Heart left ventricle (tissue), 13 donors: Measurements from ENCODE around the gene OR8G5.
"Not testable (repeated sequence)": the region's sequence is repeated elsewhere in the genome, so short reads cannot be mapped to it uniquely, and the experiment has no call there.

Experiments
- POLR2A ChIP-seq, 2 donors: fragments of 450-650 bp; IDR thresholded peaks; one replicate each; pipeline ENCODE4 v1.6.1; 2017; ENCODE audit warnings: antibody characterized with exemption in 2 of 2, mild to moderate bottlenecking in 2 of 2, moderate library complexity in 2 of 2
- TF ChIP-seq, protein P1 (sequence below), 12 donors: fragments of 200-600 bp; sonication (generic) in 4 of 12; IDR thresholded peaks; one replicate each; pipeline versions ENCODE4 v1.5.0 to v1.8.0; 2018 to 2022; ENCODE audit warnings: antibody characterized with exemption in 12 of 12, mild to moderate bottlenecking in 5 of 12
- donor health status: ischemic (EF 13 %, LVEDD 7.1; RV severe dilation, severe dysfunction).
- donor health status: DM: no; HTN: yes; CAD: no.
- donor health status: DM: no; HTN: no; CAD: no.
- donor health status: ischemic (EF 25% LVEDD 6.9; RV normal size, moderate dysfunction).
- donor health status: ischemic (EF 25% LVEDD 5.7; RV mildly dilated, moderate dysfunction).
- donor health status: ischemic (EF 35%, LVEDD 5.7; RV mildly dilated, moderate dysfunction).
- donor health status: nonischemic (EF 11% LVEDD 7.7; RV severe dilation, severe dysfunction).
- donor health status: DM: yes; HTN: yes; CAD: no.
- donor health status: PGD.
- donor health status: ischemic (EF 29% LVEDD 5.4; RV normal size, mild dysfunction).
- donor health status: nonischemic (EF 23%, LVEDD 6.1; RV moderate dilation, normal function).

DNA sequence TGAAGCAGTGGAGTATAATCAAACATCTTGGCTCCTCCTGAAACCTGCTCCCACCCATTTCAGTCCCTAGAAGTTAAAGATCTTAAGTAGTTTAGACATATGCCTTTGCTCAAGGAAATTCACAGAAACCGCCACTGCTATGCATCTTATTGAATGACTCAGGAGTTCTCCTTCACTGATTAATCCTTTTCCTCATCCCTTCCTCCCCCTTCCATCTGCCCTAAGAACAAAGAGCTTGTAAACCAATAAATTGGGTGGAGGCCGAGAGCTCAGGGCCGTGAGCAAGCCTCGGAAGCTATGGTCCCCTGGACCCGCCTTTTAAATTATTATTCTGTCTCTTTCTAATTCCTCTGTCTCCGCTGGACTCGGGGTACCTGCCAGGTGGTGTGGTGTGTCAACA is 14.7 kb downstream of the OR8G5 start:
- not testable (repeated sequence) for TF ChIP-seq POLR2A (IDR thresholded peaks at IDR 0.05)
- TF ChIP-seq, protein P1, sequence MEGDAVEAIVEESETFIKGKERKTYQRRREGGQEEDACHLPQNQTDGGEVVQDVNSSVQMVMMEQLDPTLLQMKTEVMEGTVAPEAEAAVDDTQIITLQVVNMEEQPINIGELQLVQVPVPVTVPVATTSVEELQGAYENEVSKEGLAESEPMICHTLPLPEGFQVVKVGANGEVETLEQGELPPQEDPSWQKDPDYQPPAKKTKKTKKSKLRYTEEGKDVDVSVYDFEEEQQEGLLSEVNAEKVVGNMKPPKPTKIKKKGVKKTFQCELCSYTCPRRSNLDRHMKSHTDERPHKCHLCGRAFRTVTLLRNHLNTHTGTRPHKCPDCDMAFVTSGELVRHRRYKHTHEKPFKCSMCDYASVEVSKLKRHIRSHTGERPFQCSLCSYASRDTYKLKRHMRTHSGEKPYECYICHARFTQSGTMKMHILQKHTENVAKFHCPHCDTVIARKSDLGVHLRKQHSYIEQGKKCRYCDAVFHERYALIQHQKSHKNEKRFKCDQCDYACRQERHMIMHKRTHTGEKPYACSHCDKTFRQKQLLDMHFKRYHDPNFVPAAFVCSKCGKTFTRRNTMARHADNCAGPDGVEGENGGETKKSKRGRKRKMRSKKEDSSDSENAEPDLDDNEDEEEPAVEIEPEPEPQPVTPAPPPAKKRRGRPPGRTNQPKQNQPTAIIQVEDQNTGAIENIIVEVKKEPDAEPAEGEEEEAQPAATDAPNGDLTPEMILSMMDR (IDR thresholded peaks at IDR 0.05), result not testable (repeated sequence)
